Stimulated activated CD8-positive, alpha-beta memory T cell treated with anti-CD3 and anti-CD28 coated beads, Interleukin-7, amount 100 ng/mL, for 48 hours (primary cell): ENCODE data around the gene TNNT1.
A peak's percentile ranks its signal among the peaks of the same experiment; 100 is the strongest.

Source experiments
- DNase-seq, 2 donors: peaks; one replicate each; pipeline ENCODE4 v3.0.0-alpha.2; 2020; ENCODE audit warnings: low read depth in 1 of 2; ENCODE audit errors: extremely low read depth in 1 of 2

The TNNT1 gene

GRCh38 chr19:55146078-55146704 lies 2.8 kb downstream of the TNNT1 start:
- no peak for DNase-seq

GRCh38 chr19:55145232-55145631 lies 3.8 kb downstream of the TNNT1 start:
- no peak for DNase-seq

GRCh38 chr19:55141696-55142095 lies 7.3 kb downstream of the TNNT1 start:
- DNase-seq = no peak

- DNase-seq = no peak
Observed at GRCh38 chr19:55137915-55138314, 11.1 kb downstream of the TNNT1 start.

- DNase-seq = no peak
Observed at GRCh38 chr19:55136399-55137102, 12.5 kb downstream of the TNNT1 start.

- DNase-seq = no peak
Observed at GRCh38 chr19:55134736-55135135, 14.3 kb downstream of the TNNT1 start.

- no peak for DNase-seq
Observed at GRCh38 chr19:55133639-55134444, 15.2 kb downstream of the TNNT1 start.

GRCh38 chr19:55132453-55133129 lies 16.4 kb downstream of the TNNT1 start:
- no peak for DNase-seq

GRCh38 chr19:55131421-55131820 lies 17.6 kb downstream of the TNNT1 start:
- no peak for DNase-seq

- DNase-seq = no peak
Observed at GRCh38 chr19:55119053-55119452, 30.0 kb downstream of the TNNT1 start.

GRCh38 chr19:55118401-55118991 lies 30.5 kb downstream of the TNNT1 start:
- no peak for DNase-seq

- peak; percentile 93 to 98 for DNase-seq
Observed at GRCh38 chr19:55117663-55118391, 31.2 kb downstream of the TNNT1 start.

- DNase-seq = no peak
Observed at GRCh38 chr19:55116859-55117662, 31.9 kb downstream of the TNNT1 start, which contains the start of gene PPP1R12C. PPP1R12C (minus strand) TSS chr19:55117637; CDS start chr19:55117543, 94 bp downstream.

GRCh38 chr19:55116232-55116858 lies 32.7 kb downstream of the TNNT1 start:
- DNase-seq = peak in 1 of 2 donors; percentile 28

- DNase-seq = no peak
Observed at GRCh38 chr19:55115446-55116065, 33.5 kb downstream of the TNNT1 start.

GRCh38 chr19:55114566-55115145 lies 34.4 kb downstream of the TNNT1 start:
- no peak for DNase-seq

- DNase-seq = no peak
Observed at GRCh38 chr19:55113570-55114039, 35.4 kb downstream of the TNNT1 start.
